ENCODE measurements around the gene NRG2. TPM values are rescaled to one million over a fixed set of nuclear protein-coding genes. Genes with fewer than 3 reads are reported as not detected.

NRG2 gene
- total and polyA plus RNA-seq, 4 experiments from 2014 or later = 0.11 to 0.17 (median 0.15) TPM; not detected in 1

DNA sequence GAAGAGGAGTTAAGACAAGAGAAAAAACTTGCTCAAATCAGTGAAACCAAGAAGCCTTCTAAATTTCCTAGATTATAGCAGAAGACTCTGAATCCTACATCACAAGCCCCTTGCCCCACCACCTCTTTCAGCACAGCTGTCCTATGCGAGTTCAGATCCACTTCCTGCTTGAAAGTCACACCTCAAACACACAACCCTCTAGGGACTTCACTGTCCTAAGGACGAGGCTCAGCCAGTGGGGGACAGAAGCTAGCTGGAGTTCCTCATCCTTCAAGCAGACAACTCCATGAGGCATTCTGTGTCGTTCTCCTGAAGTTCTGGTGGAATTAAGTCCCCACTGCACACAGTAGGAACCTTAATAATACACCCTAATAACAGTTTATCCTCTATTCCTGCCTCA is 44.3 kb downstream of the NRG2 start:
- no peak for DNase-seq
- Histone ChIP-seq H3K4me3 (ENCODE audit: low read length in 2 of 2) (no peak overlapping the region), H3K9me3 (ENCODE audit: control insufficient read depth in 1 of 2, low read length in 2 of 2) (no peaks in the 10 kb centered on the region), H3K4me1 (ENCODE audit: insufficient read depth, low read length) (no peaks in the 10 kb centered on the region), H3K27me3 (ENCODE audit: insufficient read depth, low read length) (peaks cover under 1% of the 10 kb centered on the region), H3K27ac (ENCODE audit: low read depth, low read length) (no peak overlapping the region), H3K36me3 (ENCODE audit: insufficient read depth, low read length) (no peaks in the 10 kb centered on the region)
- Mint-ChIP-seq H3K27me3 (peaks cover 31 to 45% of the 10 kb centered on the region in 2 donors), H3K4me1 (no peaks in the 10 kb centered on the region), H3K4me3 (no peak overlapping the region), H3K27ac (no peak overlapping the region), H3K9me3 (no peaks in the 10 kb centered on the region), H3K36me3 (no peaks in the 10 kb centered on the region)
- intact Hi-C loops (cut with micrococcal nuclease) = no loop called here
- CTCF ChIA-PET (ENCODE audit: partially characterized antibody) = interaction anchor here (1.9 kb wide), 1 partner anchor 30 kb away, joined by 6 read pairs; no protein-coding TSS in a partner anchor
- POLR2A ChIA-PET (ENCODE audit: partially characterized antibody) = no interaction called here

DNA sequence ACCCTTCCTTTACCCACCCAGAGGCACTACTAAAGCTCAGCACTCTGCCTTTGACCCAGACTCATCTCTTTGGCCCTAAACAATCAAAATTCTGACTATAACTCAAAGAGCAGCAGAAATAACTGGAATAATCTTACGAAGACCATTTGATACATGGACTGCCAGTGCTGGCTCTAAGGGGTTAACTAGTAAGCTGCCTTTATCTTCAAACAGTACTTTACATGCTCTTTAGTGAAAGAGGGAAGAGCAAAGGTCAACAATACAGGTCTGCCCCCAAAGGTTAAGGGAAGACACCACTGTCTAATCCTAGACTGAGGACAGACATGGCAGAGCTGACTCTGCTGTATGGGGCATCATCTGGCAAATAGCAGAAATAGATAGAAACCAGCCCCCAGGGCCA is 45.8 kb downstream of the NRG2 start:
- Histone ChIP-seq H3K4me1 (ENCODE audit: insufficient read depth, low read length) (no peaks in the 10 kb centered on the region), H3K27ac (ENCODE audit: low read depth, low read length) (no peak overlapping the region), H3K27me3 (ENCODE audit: insufficient read depth, low read length) (peaks cover 5% of the 10 kb centered on the region), H3K36me3 (ENCODE audit: insufficient read depth, low read length) (no peaks in the 10 kb centered on the region), H3K9me3 (ENCODE audit: control insufficient read depth in 1 of 2, low read length in 2 of 2) (no peaks in the 10 kb centered on the region), H3K4me3 (ENCODE audit: low read length in 2 of 2) (no peak overlapping the region)
- no peak for DNase-seq
- H3K27me3 Mint-ChIP-seq = peaks cover 30 to 46% of the 10 kb centered on the region in 2 donors
- ChIA-PET CTCF (ENCODE audit: partially characterized antibody) (interaction anchor here (1.6 kb wide), 1 partner anchor 29 kb away, joined by 8 read pairs; no protein-coding TSS in a partner anchor), POLR2A (ENCODE audit: partially characterized antibody) (no interaction called here)
- H3K36me3 Mint-ChIP-seq = no peaks in the 10 kb centered on the region
- no peak overlapping the region for H3K4me3 Mint-ChIP-seq
- no peaks in the 10 kb centered on the region for H3K4me1 Mint-ChIP-seq
- H3K9me3 Mint-ChIP-seq = no peaks in the 10 kb centered on the region
- intact Hi-C loops (cut with micrococcal nuclease) = no loop called here
- H3K27ac Mint-ChIP-seq = no peak overlapping the region

DNA sequence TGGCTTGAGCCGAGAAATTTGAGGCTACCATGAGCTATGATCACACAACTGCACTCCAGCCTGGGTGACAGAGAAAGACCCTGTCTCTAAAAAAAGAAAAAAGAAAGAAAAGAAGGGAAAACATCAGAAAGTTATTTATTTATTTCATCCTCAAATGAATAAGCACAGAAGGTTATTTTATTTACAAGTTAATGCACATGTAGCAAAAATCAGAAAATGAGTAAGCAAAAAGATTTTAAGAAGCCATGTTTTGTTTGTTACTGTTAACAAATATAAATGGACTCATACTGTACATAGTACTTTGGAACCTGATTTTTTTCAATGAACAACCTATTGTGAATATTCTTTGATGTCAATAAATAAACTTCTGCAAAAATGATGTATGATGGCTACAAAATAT is 47.2 kb downstream of the NRG2 start:
- ChIA-PET POLR2A (ENCODE audit: partially characterized antibody) (no interaction called here), CTCF (ENCODE audit: partially characterized antibody) (no interaction called here)
- H3K27me3 Mint-ChIP-seq = peaks cover 30 to 44% of the 10 kb centered on the region in 2 donors
- intact Hi-C loops (cut with micrococcal nuclease) = no loop called here
- no peaks in the 10 kb centered on the region for H3K9me3 Mint-ChIP-seq
- no peak overlapping the region for H3K4me3 Mint-ChIP-seq
- no peaks in the 10 kb centered on the region for H3K4me1 Mint-ChIP-seq
- no peak for DNase-seq
- H3K4me1 ChIP-seq (ENCODE audit: insufficient read depth, low read length) = no peaks in the 10 kb centered on the region
- no peak overlapping the region for H3K4me3 ChIP-seq (ENCODE audit: low read length in 2 of 2)
- H3K36me3 Mint-ChIP-seq = no peaks in the 10 kb centered on the region
- no peaks in the 10 kb centered on the region for H3K36me3 ChIP-seq (ENCODE audit: insufficient read depth, low read length)
- H3K27ac ChIP-seq (ENCODE audit: low read depth, low read length) = no peak overlapping the region
- peaks cover 5% of the 10 kb centered on the region for H3K27me3 ChIP-seq (ENCODE audit: insufficient read depth, low read length)
- H3K27ac Mint-ChIP-seq = no peak overlapping the region
- H3K9me3 ChIP-seq (ENCODE audit: control insufficient read depth in 1 of 2, low read length in 2 of 2) = no peaks in the 10 kb centered on the region

DNA sequence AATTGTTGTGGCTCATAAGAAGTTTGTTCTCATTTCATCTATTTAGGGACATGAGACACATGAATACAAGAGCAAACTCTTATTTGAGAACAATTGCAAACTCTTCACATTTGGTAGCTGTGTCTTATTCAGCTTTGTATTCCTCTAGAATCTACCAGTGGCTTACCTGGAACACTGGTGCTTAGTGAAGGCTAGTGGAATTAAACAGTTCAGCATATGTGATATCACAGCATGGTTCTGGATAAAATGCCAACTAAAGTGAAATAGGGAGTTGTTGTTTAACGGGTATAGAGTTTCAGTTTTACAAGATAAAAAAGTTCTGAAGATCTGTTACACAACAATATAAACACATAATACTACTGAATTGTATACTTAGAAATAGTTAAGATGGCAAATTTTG is 48.9 kb downstream of the NRG2 start:
- no peak for DNase-seq
- H3K4me3 Mint-ChIP-seq = no peak overlapping the region
- no peaks in the 10 kb centered on the region for H3K9me3 ChIP-seq (ENCODE audit: control insufficient read depth in 1 of 2, low read length in 2 of 2)
- ChIA-PET POLR2A (ENCODE audit: partially characterized antibody) (no interaction called here), CTCF (ENCODE audit: partially characterized antibody) (no interaction called here)
- peaks cover 5% of the 10 kb centered on the region for H3K27me3 ChIP-seq (ENCODE audit: insufficient read depth, low read length)
- H3K4me1 Mint-ChIP-seq = no peaks in the 10 kb centered on the region
- no peaks in the 10 kb centered on the region for H3K36me3 ChIP-seq (ENCODE audit: insufficient read depth, low read length)
- H3K4me1 ChIP-seq (ENCODE audit: insufficient read depth, low read length) = no peaks in the 10 kb centered on the region
- no peak overlapping the region for H3K27ac ChIP-seq (ENCODE audit: low read depth, low read length)
- no peak overlapping the region for H3K27ac Mint-ChIP-seq
- H3K9me3 Mint-ChIP-seq = no peaks in the 10 kb centered on the region
- intact Hi-C loops (cut with micrococcal nuclease) = no loop called here
- H3K4me3 ChIP-seq (ENCODE audit: low read length in 2 of 2) = no peak overlapping the region
- H3K27me3 Mint-ChIP-seq = peaks cover 29 to 38% of the 10 kb centered on the region in 2 donors
- H3K36me3 Mint-ChIP-seq = no peaks in the 10 kb centered on the region

DNA sequence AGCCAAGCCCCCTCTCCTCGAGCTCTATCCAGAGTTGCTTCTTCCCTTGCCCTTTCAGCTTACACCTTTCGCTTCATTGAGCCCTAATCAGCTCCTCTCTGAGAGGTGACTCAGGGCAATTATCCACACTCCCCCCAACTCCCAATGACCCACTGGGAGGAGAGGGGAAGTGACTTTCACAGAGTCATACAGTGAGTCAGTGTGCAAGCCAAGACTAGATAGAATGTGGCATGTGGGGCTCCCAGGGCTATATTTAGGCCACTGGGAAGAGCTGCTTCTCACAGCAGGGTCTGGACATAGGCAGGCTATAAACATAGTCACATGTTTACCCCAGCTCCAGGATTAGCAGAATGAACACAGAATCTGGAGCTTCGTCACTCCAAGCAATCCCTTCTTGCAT is 57.4 kb downstream of the NRG2 start:
- POLR2A ChIA-PET (ENCODE audit: partially characterized antibody) = no interaction called here
- DNase-seq = no peak
- H3K4me1 Mint-ChIP-seq = no peaks in the 10 kb centered on the region

DNA sequence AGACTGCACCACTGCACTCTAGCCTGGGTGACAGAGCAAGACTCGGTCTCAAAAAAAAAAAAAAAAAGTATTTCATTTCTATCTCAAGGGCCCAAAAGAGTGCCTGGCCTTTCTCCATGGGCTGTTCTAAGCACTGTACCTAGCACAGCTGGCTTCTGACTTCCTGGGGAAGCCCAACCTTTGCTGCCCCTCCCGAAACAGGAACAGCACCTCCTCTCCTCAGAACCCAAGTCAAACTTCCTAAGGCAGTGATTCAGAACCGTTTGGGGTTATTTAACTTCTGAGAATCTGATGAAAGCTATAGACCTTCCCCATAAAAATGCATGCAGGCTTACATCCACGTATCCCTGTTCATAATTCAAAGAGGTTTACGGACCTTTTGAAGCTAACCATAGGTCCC is 57.8 kb downstream of the NRG2 start:
- no peak for DNase-seq
- no peak overlapping the region for H3K4me3 ChIP-seq (ENCODE audit: low read length in 2 of 2)
- ChIA-PET CTCF (ENCODE audit: partially characterized antibody) (interaction anchor here (7.8 kb wide), 1 partner anchor 16 kb away, joined by 76 read pairs; no protein-coding TSS in a partner anchor), POLR2A (ENCODE audit: partially characterized antibody) (no interaction called here)
- Mint-ChIP-seq H3K36me3 (no peaks in the 10 kb centered on the region), H3K9me3 (no peaks in the 10 kb centered on the region), H3K27ac (no peak overlapping the region), H3K27me3 (peaks cover 8 to 25% of the 10 kb centered on the region in 2 donors), H3K4me3 (no peak overlapping the region), H3K4me1 (no peaks in the 10 kb centered on the region)
- H3K36me3 ChIP-seq (ENCODE audit: insufficient read depth, low read length) = no peaks in the 10 kb centered on the region
- H3K27me3 ChIP-seq (ENCODE audit: insufficient read depth, low read length) = no peaks in the 10 kb centered on the region
- no peaks in the 10 kb centered on the region for H3K9me3 ChIP-seq (ENCODE audit: control insufficient read depth in 1 of 2, low read length in 2 of 2)
- intact Hi-C loops (cut with micrococcal nuclease) = no loop called here
- H3K4me1 ChIP-seq (ENCODE audit: insufficient read depth, low read length) = no peaks in the 10 kb centered on the region
- no peak overlapping the region for H3K27ac ChIP-seq (ENCODE audit: low read depth, low read length)

More for the DNA sequence above, 57.4 kb downstream of the NRG2 start:
- Histone ChIP-seq H3K36me3 (ENCODE audit: insufficient read depth, low read length) (no peaks in the 10 kb centered on the region), H3K9me3 (ENCODE audit: control insufficient read depth in 1 of 2, low read length in 2 of 2) (no peaks in the 10 kb centered on the region), H3K4me3 (ENCODE audit: low read length in 2 of 2) (no peak overlapping the region), H3K4me1 (ENCODE audit: insufficient read depth, low read length) (no peaks in the 10 kb centered on the region), H3K27me3 (ENCODE audit: insufficient read depth, low read length) (no peaks in the 10 kb centered on the region), H3K27ac (ENCODE audit: low read depth, low read length) (no peak overlapping the region)
- intact Hi-C loops (cut with micrococcal nuclease) = no loop called here
- CTCF ChIA-PET (ENCODE audit: partially characterized antibody) = interaction anchor here (7.8 kb wide), 1 partner anchor 16 kb away, joined by 76 read pairs; no protein-coding TSS in a partner anchor
- Mint-ChIP-seq H3K9me3 (no peaks in the 10 kb centered on the region), H3K27ac (no peak overlapping the region), H3K4me3 (no peak overlapping the region), H3K27me3 (peaks cover 3 to 23% of the 10 kb centered on the region in 2 donors), H3K36me3 (no peaks in the 10 kb centered on the region)

DNA sequence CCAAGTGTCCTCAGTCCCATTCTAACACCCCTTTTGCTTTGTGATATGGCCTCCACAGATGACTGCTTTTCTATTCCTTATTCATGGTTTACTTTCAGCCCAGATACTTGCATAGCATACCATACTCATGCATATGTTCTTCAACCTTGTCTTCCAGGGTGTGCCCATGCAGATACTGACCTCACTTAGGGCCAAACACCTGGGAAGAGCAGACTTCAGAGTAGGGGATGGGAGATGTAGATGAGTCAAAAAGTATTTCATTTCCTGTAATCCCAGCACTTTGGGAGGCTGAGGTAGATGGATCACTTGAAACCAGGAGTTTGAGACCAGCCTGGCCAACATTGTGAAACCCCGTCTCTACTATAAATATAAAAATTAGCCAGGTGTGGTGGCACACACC is 58.3 kb downstream of the NRG2 start:
- Histone ChIP-seq H3K36me3 (ENCODE audit: insufficient read depth, low read length) (no peaks in the 10 kb centered on the region), H3K27ac (ENCODE audit: low read depth, low read length) (no peak overlapping the region), H3K9me3 (ENCODE audit: control insufficient read depth in 1 of 2, low read length in 2 of 2) (no peaks in the 10 kb centered on the region), H3K4me1 (ENCODE audit: insufficient read depth, low read length) (no peaks in the 10 kb centered on the region), H3K4me3 (ENCODE audit: low read length in 2 of 2) (no peak overlapping the region), H3K27me3 (ENCODE audit: insufficient read depth, low read length) (no peaks in the 10 kb centered on the region)
- POLR2A ChIA-PET (ENCODE audit: partially characterized antibody) = no interaction called here
- Mint-ChIP-seq H3K4me1 (no peaks in the 10 kb centered on the region), H3K27ac (no peak overlapping the region), H3K9me3 (no peaks in the 10 kb centered on the region), H3K4me3 (no peak overlapping the region), H3K36me3 (no peaks in the 10 kb centered on the region), H3K27me3 (peaks cover 8 to 29% of the 10 kb centered on the region in 2 donors)
- no peak for DNase-seq
- CTCF ChIA-PET (ENCODE audit: partially characterized antibody) = interaction anchor here (7.8 kb wide), 1 partner anchor 15 kb away, joined by 76 read pairs; no protein-coding TSS in a partner anchor
- intact Hi-C loops (cut with micrococcal nuclease) = no loop called here

DNA sequence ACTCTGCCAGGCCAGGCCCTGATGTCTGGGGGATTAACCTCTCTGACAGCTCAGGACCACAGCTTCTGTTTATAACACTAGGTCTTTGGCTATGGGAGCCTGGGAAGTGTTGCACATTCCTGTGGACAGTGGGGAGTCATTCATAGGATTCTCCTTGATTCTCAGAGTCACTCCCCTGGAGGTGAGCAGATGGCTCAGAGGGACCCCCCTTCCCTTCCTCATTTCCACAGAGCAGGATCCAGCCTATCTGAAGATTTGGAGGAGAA is 60.2 kb downstream of the NRG2 start:
- H3K27me3 Mint-ChIP-seq = peaks cover 8 to 33% of the 10 kb centered on the region in 2 donors
- H3K9me3 Mint-ChIP-seq = peaks cover 0 to 2% (median 0%) of the 10 kb centered on the region in 8 donors
- H3K27ac Mint-ChIP-seq = no peak overlapping the region
- H3K4me3 Mint-ChIP-seq = no peak overlapping the region
- Histone ChIP-seq H3K4me3 (ENCODE audit: low read length in 2 of 2) (no peak overlapping the region), H3K4me1 (ENCODE audit: insufficient read depth, low read length) (no peaks in the 10 kb centered on the region), H3K27ac (ENCODE audit: low read depth, low read length) (no peak overlapping the region), H3K27me3 (ENCODE audit: insufficient read depth, low read length) (no peaks in the 10 kb centered on the region), H3K9me3 (ENCODE audit: control insufficient read depth in 1 of 2, low read length in 2 of 2) (no peaks in the 10 kb centered on the region), H3K36me3 (ENCODE audit: insufficient read depth, low read length) (no peaks in the 10 kb centered on the region)
- ChIA-PET POLR2A (ENCODE audit: partially characterized antibody) (interaction anchor here (0.6 kb wide), 1 partner anchor 1182 kb away, joined by 3 read pairs; no protein-coding TSS in a partner anchor), CTCF (ENCODE audit: partially characterized antibody) (interaction anchor here (7.8 kb wide), 1 partner anchor 13 kb away, joined by 76 read pairs; no protein-coding TSS in a partner anchor)
- H3K4me1 Mint-ChIP-seq = no peaks in the 10 kb centered on the region
- intact Hi-C loops (cut with micrococcal nuclease) = no loop called here
- no peak for DNase-seq
- no peaks in the 10 kb centered on the region for H3K36me3 Mint-ChIP-seq
